SJSA1 (cell line): ENCODE data around the gene MAP10. TPM values are rescaled to one million over a fixed set of nuclear protein-coding genes. Genes with fewer than 3 reads are reported as not detected.

Experiments
- DNase-seq, 2 experiments: peaks; one replicate each; pipeline ENCODE4 v3.0.0-alpha.2; 2015 to 2020; ENCODE audit warnings: low spot score in 2 of 2, low read depth in 1 of 2
- H3K27ac ChIP-seq: fragments of 250-450 bp; sonication (Bioruptor Pico); 2 replicates; pipeline ENCODE4 v1.5.1; 2020; ENCODE audit warnings: mild to moderate bottlenecking, moderate library complexity
- H3K27me3 ChIP-seq: fragments of 250-450 bp; sonication (Bioruptor Pico); replicated peaks from 2 replicates; pipeline ENCODE4 v1.5.1; 2020; ENCODE audit warnings: mild to moderate bottlenecking, moderate library complexity
- H3K36me3 ChIP-seq: fragments of 250-450 bp; sonication (Bioruptor Pico); 2 replicates; pipeline ENCODE4 v1.5.1; 2020; ENCODE audit warnings: mild to moderate bottlenecking
- H3K4me1 ChIP-seq: fragments of 250-450 bp; sonication (Bioruptor Pico); replicated peaks from 2 replicates; pipeline ENCODE4 v1.6.1; 2021; ENCODE audit warnings: mild to moderate bottlenecking
- H3K4me3 ChIP-seq: fragments of 250-450 bp; sonication (Bioruptor Pico); 2 replicates; pipeline ENCODE4 v1.5.1; 2020; ENCODE audit warnings: mild to moderate bottlenecking
- H3K9me3 ChIP-seq: fragments of 250-450 bp; sonication (Bioruptor Pico); replicated peaks from 2 replicates; pipeline ENCODE4 v1.5.1; 2020; ENCODE audit warnings: mild to moderate bottlenecking
- total RNA-seq: library from RNA; depleted of rRNA; stranded (reverse); fragments of >200 nt; shearing (Covaris generic); gene quantifications from 2 replicates; pipeline ENCODE4 v1.2.3, GENCODE V29; 2014

Gene MAP10
- total RNA-seq, 1 experiment from 2014 or later = not detected

DNA sequence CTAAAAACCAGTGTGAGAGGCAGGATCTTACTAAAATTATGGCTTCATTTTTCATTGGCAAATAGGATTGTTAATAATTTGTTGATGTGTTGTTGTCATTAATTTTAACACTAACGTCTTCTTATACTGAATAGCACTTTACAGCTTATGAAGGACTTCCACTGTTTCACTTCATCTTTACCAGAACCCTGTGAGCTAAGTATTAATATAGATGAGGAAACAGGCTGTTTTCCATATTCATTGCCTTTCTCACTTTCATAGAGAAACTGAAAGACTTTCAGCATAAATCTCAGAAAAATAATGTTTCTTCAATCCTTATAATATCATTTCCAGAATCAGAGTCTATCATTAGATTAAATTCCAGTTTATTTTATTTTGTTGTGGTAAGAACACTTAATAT, 8.5 kb downstream of the MAP10 start:
- Histone ChIP-seq H3K4me1 (no peaks in the 10 kb centered on the region), H3K4me3 (no peak overlapping the region), H3K36me3 (no peaks in the 10 kb centered on the region), H3K27me3 (no peaks in the 10 kb centered on the region), H3K27ac (no peak overlapping the region), H3K9me3 (no peaks in the 10 kb centered on the region)
- DNase-seq = no peak

DNA sequence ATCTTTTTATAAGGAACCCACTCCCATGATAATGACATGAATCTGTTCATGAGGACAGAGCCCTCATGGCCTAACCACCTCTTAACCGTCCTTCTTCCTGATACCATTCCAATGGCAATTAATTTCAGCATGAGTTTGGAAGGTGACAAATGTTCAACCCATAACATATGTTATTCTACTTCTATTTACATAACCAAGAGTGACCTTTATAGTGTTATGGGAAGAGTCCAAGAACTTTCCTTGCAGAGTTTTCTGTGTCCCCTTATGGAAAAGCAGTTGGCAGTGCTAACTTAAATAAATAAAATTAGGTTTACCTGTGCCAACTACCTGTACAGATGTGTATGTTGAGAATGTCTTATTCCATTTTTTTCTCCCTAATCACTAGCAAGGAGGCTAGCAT, 11.1 kb downstream of the MAP10 start:
- Histone ChIP-seq H3K27me3 (no peaks in the 10 kb centered on the region), H3K4me3 (no peak overlapping the region), H3K4me1 (no peaks in the 10 kb centered on the region), H3K9me3 (no peaks in the 10 kb centered on the region), H3K36me3 (no peaks in the 10 kb centered on the region), H3K27ac (no peak overlapping the region)
- DNase-seq = no peak

DNA sequence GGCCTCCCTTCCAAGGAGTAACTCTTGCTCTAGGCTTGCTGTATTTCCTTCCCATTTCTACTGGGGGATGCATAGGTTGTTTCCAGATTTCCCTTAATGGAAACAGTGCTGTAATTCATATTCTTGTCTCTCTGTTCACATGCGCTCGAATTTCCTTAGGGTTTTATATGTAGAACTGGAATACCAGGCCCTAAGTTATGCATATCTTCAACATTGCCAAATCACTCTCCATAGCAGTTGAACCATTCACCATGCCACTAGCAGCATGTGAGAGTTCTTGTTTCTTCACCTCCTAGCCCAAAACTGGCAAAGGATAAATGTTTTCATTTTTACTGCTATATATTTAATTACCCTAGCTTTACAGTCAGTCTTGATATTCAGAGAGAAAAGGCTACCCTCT, 12.8 kb downstream of the MAP10 start:
- Histone ChIP-seq H3K27me3 (no peaks in the 10 kb centered on the region), H3K36me3 (no peaks in the 10 kb centered on the region), H3K27ac (no peak overlapping the region), H3K9me3 (no peaks in the 10 kb centered on the region), H3K4me1 (no peaks in the 10 kb centered on the region), H3K4me3 (no peak overlapping the region)
- DNase-seq = no peak

DNA sequence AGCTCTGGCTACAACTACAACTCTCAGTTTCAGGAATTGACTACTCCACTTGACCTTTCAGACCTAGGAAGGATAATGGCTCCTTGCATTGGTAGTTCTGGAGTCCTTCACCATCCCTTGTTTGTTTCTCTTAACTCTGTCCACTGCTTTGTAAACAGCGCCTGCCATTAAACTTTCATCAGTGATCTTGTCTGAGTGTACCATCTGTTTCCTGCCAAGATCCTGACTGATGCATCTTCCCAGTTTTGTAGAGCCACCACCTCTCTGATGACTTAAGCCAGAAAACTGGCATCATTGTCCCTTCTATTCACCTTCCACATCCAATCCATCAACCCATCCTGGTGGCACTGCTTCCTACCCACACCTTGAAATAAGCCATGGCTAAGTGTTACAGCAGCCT, 15.2 kb downstream of the MAP10 start:
- H3K9me3 ChIP-seq = no peaks in the 10 kb centered on the region
- H3K4me3 ChIP-seq = no peak overlapping the region
- DNase-seq = no peak
- no peaks in the 10 kb centered on the region for H3K4me1 ChIP-seq
- H3K27me3 ChIP-seq = no peaks in the 10 kb centered on the region
- no peaks in the 10 kb centered on the region for H3K36me3 ChIP-seq
- no peak overlapping the region for H3K27ac ChIP-seq

DNA sequence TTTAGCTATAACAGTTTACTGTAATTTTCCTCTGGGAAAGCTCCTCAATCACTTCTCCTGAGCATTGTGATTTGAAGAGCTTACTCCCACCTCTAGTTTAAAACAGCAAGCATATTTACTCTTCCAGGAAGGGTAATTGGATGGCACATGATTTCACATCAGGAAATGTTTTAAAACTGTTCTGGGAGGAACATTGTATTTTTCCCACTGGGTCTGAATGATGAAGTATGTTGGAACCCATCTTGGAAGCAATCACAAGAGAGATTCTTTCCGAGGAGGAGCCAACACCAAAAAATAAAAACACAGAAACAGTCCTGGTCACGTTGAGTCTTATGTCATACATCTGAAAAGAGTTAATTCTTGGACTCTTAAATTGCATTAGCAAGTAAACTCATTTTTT, 17.3 kb downstream of the MAP10 start:
- H3K9me3 ChIP-seq = no peaks in the 10 kb centered on the region
- no peak overlapping the region for H3K27ac ChIP-seq

DNA sequence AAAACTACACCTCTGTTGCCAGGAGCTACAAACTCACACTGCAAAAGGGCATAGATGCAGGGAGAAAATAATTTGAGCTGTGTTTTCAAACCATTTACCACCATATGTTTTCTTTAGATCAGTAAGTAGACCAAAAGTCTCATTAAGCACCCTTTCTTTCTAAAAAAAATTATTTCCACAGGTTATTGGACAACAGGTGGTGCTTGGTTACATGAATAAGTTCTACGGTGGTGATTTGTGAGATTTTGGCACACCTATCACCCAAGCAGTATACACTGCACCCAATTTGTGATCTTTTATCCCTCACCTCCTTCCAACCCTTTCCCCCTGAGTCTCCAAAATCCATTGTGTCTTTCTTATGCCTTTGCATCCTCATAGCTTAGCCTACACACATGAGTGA, 21.1 kb downstream of the MAP10 start:
- Histone ChIP-seq H3K27me3 (no peaks in the 10 kb centered on the region), H3K4me3 (no peak overlapping the region), H3K9me3 (no peaks in the 10 kb centered on the region)

More for the DNA sequence above, 17.3 kb downstream of the MAP10 start:
- Histone ChIP-seq H3K27me3 (no peaks in the 10 kb centered on the region), H3K4me3 (no peak overlapping the region), H3K4me1 (no peaks in the 10 kb centered on the region), H3K36me3 (no peaks in the 10 kb centered on the region)
- no peak for DNase-seq

DNA sequence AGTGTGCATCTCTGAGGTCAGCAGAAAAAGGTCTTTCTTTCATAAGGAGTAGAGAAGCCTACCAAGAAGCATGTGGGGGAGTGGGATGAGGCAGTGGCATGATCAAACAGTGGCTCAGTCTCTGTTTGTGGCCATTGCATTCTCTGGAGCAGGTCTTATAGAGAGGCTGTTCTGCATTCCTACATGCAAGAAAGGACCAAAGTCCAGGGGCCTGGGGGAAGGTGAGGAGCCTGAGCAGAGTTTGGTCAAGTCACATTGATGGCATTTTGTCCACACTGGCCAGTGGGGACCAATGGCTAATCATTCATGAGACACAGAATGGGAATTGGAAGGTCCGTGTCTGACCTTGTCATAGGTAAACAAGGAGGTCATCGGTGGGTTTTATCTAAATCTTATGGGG, 25.4 kb downstream of the MAP10 start:
- no peaks in the 10 kb centered on the region for H3K4me1 ChIP-seq
- no peaks in the 10 kb centered on the region for H3K36me3 ChIP-seq
- DNase-seq = no peak
- H3K27ac ChIP-seq = no peak overlapping the region
- H3K27me3 ChIP-seq = no peaks in the 10 kb centered on the region
- H3K9me3 ChIP-seq = no peaks in the 10 kb centered on the region
- H3K4me3 ChIP-seq = no peak overlapping the region

More for the DNA sequence above, 21.1 kb downstream of the MAP10 start:
- Histone ChIP-seq H3K4me1 (no peaks in the 10 kb centered on the region), H3K36me3 (no peaks in the 10 kb centered on the region), H3K27ac (no peak overlapping the region)
- no peak for DNase-seq

DNA sequence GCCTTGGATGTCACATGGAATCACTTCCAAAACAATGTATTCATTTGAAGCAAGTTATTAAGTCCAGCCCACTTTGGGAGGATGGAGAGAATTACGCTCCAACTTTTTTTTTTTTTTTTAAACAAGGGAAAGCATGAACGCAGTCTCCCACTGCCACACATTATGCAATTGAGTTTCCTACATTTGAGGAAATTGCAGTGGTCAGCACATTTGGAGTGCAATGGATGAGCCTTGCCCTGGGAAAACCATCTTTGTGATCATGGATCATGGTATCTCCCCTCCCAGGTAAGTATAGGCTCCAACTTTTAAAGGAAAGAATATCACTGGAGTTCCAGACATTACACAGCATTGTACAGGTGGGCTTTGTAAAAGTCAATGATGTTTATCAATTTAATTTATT, 26.7 kb downstream of the MAP10 start:
- DNase-seq = no peak
- Histone ChIP-seq H3K9me3 (no peaks in the 10 kb centered on the region), H3K27me3 (no peaks in the 10 kb centered on the region), H3K36me3 (no peaks in the 10 kb centered on the region), H3K4me3 (no peak overlapping the region), H3K4me1 (no peaks in the 10 kb centered on the region), H3K27ac (no peak overlapping the region)

DNA sequence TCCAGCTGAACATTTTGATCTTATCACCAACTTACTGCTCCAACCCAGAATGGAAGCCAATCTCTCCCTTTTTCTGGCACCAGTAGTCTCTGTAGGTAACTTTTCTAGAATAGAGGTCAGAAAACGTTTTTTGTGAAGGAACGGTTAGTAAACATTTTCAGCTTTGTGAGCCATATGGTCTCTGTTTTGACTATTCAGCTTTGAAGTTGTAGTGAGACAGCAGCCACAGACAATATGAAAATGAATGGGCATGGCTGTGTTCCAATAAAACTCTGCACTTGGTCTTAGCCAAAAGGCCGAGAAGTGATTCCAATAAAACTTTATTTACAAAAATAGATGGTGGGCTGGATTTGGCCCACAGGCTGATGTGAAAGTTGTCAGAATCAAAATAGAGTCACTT, 28.9 kb downstream of the MAP10 start:
- H3K4me1 ChIP-seq = no peaks in the 10 kb centered on the region

DNA sequence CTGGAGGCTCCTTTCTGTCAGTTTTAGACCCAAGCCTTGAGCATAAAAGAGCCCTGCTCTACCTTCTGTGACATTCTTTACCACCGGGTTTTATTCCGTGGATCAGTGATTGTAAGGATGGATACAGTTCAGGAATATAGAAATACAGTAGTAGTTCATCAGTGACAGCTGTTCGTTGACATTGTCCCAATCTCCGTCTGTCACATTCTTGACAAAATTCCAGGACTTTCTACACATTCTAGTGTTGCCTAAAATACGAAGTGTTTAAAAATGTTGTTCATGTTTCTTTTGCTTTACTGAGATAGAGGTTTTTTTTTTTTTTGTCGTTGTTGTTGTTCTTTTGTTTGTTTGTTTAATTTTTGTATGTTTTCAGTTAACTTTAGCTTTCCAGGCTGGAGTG, 29.9 kb downstream of the MAP10 start:
- no peak for DNase-seq
- Histone ChIP-seq H3K27ac (no peak overlapping the region), H3K9me3 (no peaks in the 10 kb centered on the region), H3K36me3 (no peaks in the 10 kb centered on the region), H3K4me1 (no peaks in the 10 kb centered on the region), H3K4me3 (no peak overlapping the region), H3K27me3 (no peaks in the 10 kb centered on the region)

More for the DNA sequence above, 28.9 kb downstream of the MAP10 start:
- no peak for DNase-seq
- Histone ChIP-seq H3K27ac (no peak overlapping the region), H3K4me3 (no peak overlapping the region), H3K9me3 (no peaks in the 10 kb centered on the region), H3K27me3 (no peaks in the 10 kb centered on the region), H3K36me3 (no peaks in the 10 kb centered on the region)

DNA sequence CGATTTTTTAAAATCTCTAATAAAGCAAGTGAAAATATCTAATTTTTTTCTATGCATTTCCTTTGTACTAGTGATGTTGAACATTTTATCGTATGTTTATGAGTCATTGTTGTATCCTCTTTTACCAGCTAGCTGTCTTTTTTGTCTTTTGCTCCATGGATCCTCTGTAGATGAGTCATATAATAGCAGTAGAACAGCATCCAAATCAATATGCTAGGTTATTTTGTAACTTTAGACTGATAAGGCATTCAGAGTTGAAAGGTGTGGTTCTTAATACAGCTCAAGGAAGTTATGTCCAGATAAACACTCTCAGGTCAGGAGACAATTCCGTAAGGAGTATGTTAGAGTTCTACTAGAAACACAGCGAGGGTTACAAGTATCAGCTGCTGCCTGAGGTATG, 31.9 kb downstream of the MAP10 start:
- Histone ChIP-seq H3K4me3 (no peak overlapping the region), H3K9me3 (no peaks in the 10 kb centered on the region), H3K36me3 (no peaks in the 10 kb centered on the region), H3K27me3 (no peaks in the 10 kb centered on the region), H3K4me1 (no peaks in the 10 kb centered on the region), H3K27ac (no peak overlapping the region)
- no peak for DNase-seq

DNA sequence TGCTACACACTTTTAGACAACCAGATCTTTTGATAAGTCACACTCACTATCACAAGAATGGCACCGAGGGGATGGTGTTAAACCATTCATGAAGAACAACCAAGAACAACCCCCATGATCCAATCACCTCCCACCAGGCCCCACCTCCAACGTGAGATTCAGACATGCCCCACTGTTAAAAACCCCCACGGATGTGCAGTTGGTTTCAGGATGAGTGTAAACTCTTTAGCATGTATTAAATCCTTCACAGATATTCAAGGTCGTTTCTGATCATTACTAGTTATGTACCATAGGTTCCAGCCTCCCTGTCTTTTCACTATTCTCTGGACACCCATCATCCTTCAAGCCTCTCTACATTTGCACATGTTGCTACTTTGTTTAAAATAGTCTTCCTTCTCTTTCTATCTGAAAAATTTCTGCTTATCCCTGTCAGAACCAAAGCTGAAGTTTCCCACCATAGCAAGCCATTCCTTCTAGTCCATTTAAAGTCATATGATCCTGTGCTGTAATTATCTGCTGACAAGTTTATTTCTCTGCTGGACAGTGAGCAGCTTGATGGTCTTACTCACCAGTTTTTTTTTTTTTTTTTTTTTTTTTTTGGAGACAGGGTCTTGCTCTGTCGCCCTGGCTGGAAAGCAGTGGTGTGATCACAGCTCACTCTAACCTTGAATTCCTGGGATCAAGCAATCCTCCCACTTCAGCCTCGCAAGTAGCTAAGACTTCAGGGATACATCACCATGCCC, 36.8 kb downstream of the MAP10 start:
- no peaks in the 10 kb centered on the region; the same call in 1 of the 2 replicates for H3K4me1 ChIP-seq
- no peaks in the 10 kb centered on the region for H3K9me3 ChIP-seq

DNA sequence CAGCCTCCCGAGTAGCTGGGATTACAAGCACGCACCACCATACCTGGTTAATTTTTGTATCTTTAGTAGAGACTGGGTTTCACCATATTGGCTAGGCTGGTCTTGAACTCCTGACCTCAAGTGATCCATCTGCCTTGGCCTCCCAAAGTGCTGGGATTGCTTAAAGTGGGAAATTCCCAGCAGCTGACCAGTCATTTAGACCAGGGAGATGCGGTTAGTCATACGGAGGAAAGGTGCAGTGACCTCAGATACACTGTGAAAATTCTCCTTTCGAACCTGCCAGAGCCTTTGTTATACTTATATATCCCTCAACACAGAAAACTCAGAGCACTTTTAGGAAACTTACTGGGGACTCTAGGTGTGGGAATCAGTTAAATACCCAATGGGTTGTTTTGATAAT, 39.6 kb downstream of the MAP10 start:
- peak; percentile 10 to 49 for DNase-seq
- no peaks in the 10 kb centered on the region for H3K9me3 ChIP-seq

More for the DNA sequence above, 36.8 kb downstream of the MAP10 start:
- Histone ChIP-seq H3K4me3 (no peak overlapping the region), H3K27me3 (no peaks in the 10 kb centered on the region), H3K27ac (no peak overlapping the region), H3K36me3 (no peaks in the 10 kb centered on the region)
- DNase-seq = no peak

DNA sequence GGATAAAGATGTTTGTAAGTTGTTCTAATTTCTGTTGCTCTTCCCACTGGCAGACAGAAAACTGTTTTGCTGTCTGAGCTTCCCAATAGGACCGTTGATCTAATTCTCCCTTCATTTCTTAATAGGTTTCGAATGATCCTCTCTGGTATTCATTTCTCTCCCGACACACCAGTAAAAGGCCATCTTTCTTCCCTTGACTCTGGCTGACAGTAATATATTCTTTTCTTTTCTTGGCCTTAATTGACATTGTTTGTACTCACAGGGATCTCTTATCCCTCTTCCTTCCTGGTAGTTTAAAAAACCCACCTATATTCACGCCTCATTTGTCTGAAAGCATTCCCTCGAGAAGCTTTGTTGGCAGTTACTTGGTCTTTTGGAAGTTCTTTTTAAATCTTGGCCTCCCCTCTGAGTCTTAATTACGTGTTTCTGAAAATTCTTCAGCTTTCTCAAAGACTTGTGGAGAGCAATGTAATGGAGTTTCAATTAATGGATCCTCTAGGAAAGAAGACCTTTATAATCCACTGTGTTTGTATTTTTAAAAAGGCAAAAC, 40.3 kb downstream of the MAP10 start:
- H3K27ac ChIP-seq = peak overlapping the region; percentile 26; the same call in 1 of the 2 replicates
- no peaks in the 10 kb centered on the region for H3K27me3 ChIP-seq
- H3K4me3 ChIP-seq = no peak overlapping the region
- H3K36me3 ChIP-seq = no peaks in the 10 kb centered on the region
- DNase-seq = no peak
- H3K4me1 ChIP-seq = no peaks in the 10 kb centered on the region; the same call in 1 of the 2 replicates
- H3K9me3 ChIP-seq = no peaks in the 10 kb centered on the region

More for the DNA sequence above, 39.6 kb downstream of the MAP10 start:
- H3K27me3 ChIP-seq = no peaks in the 10 kb centered on the region
- no peaks in the 10 kb centered on the region; the same call in 1 of the 2 replicates for H3K4me1 ChIP-seq
- H3K4me3 ChIP-seq = no peak overlapping the region
- peak overlapping the region; percentile 26; the same call in 1 of the 2 replicates for H3K27ac ChIP-seq
- no peaks in the 10 kb centered on the region for H3K36me3 ChIP-seq
